OCI-LY1 (cell line): ENCODE measurements around the gene NDUFAF3.
A peak's percentile ranks its signal among the peaks of the same experiment; 100 is the strongest.

ENCODE experiments used
- H2AFZ ChIP-seq: fragments of 200-600 bp; sonication (generic), shearing (Covaris generic); 2 replicates; pipeline ENCODE4 v1.6.0; 2014; ENCODE audit warnings: antibody characterized with exemption, mild to moderate bottlenecking, low read length
- H3F3A ChIP-seq: fragments of 200-600 bp; sonication (generic), shearing (Covaris generic); 2 replicates; pipeline ENCODE4 v1.6.0; 2014; ENCODE audit warnings: mild to moderate bottlenecking, antibody characterized with exemption, low read length, moderate library complexity; ENCODE audit not compliant: insufficient read depth
- H3K27ac ChIP-seq: fragments of 200-600 bp; sonication (generic); 2 replicates; pipeline ENCODE4 v1.5.1; 2014; ENCODE audit warnings: low read length, mixed run types, mild to moderate bottlenecking, low read depth; ENCODE audit not compliant: poor library complexity, severe bottlenecking
- H3K27me3 ChIP-seq: fragments of 200-600 bp; sonication (generic); 2 replicates; pipeline ENCODE4 v1.6.0; 2014; ENCODE audit warnings: antibody characterized with exemption, mild to moderate bottlenecking, low read length, moderate library complexity; ENCODE audit not compliant: insufficient read depth
- H3K36me3 ChIP-seq: fragments of 200-600 bp; sonication (generic); 2 replicates; pipeline ENCODE4 v1.6.1; 2014; ENCODE audit warnings: mild to moderate bottlenecking, antibody characterized with exemption, low read length, moderate library complexity, mixed read lengths; ENCODE audit not compliant: insufficient read depth
- H3K4me1 ChIP-seq: fragments of 200-600 bp; sonication (generic); 2 replicates; pipeline ENCODE4 v1.5.1; 2014; ENCODE audit warnings: mild to moderate bottlenecking, low read length, moderate library complexity; ENCODE audit not compliant: insufficient read depth, severe bottlenecking
- H3K4me2 ChIP-seq: fragments of 200-600 bp; sonication (generic), shearing (Covaris generic); 2 replicates; pipeline ENCODE4 v1.6.1; 2014; ENCODE audit warnings: low read length
- H3K4me3 ChIP-seq: fragments of 200-600 bp; sonication (generic); 2 replicates; pipeline ENCODE4 v1.5.1; 2014; ENCODE audit warnings: low read length, low read depth, mild to moderate bottlenecking, mixed read lengths; ENCODE audit not compliant: poor library complexity, severe bottlenecking
- H3K79me2 ChIP-seq: fragments of 200-600 bp; shearing (Covaris generic); 2 replicates; pipeline ENCODE4 v1.6.1; 2016; ENCODE audit warnings: mixed run types, low read length, mixed read lengths; ENCODE audit not compliant: insufficient read depth
- H3K9ac ChIP-seq: fragments of 200-600 bp; sonication (generic), shearing (Covaris generic); 2 replicates; pipeline ENCODE4 v1.6.1; 2014; ENCODE audit warnings: mild to moderate bottlenecking, low read length, mixed read lengths
- H3K9me2 ChIP-seq: fragments of 200-600 bp; sonication (generic), shearing (Covaris generic); 2 replicates; pipeline ENCODE4 v1.6.1; 2014; ENCODE audit warnings: low read depth, mild to moderate bottlenecking, low read length, mixed read lengths
- H3K9me3 ChIP-seq: fragments of 200-600 bp; shearing (Covaris generic); 2 replicates; pipeline ENCODE4 v1.6.1; 2014; ENCODE audit warnings: low read length, mixed read lengths
- H4K20me1 ChIP-seq: fragments of 200-600 bp; sonication (generic), shearing (Covaris generic); 2 replicates; pipeline ENCODE4 v1.6.0; 2016; ENCODE audit warnings: mild to moderate bottlenecking, low read length; ENCODE audit not compliant: insufficient read depth
- EZH2 ChIP-seq: fragments of 200-600 bp; sonication (generic), shearing (Covaris generic); IDR thresholded peaks from 2 replicates; pipeline ENCODE4 v1.8.0; 2017; ENCODE audit warnings: borderline replicate concordance, mixed run types, mild to moderate bottlenecking, antibody characterized with exemption, low read length, moderate library complexity, mixed read lengths
- TF ChIP-seq, protein P1 (sequence below): fragments of 200-600 bp; sonication (generic), shearing (Covaris generic); IDR thresholded peaks from 2 replicates; pipeline ENCODE4 v1.5.1; 2017; ENCODE audit warnings: mild to moderate bottlenecking, antibody characterized with exemption, low read length, moderate library complexity, mixed read lengths

NDUFAF3 gene, protein sequence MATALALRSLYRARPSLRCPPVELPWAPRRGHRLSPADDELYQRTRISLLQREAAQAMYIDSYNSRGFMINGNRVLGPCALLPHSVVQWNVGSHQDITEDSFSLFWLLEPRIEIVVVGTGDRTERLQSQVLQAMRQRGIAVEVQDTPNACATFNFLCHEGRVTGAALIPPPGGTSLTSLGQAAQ

DNA sequence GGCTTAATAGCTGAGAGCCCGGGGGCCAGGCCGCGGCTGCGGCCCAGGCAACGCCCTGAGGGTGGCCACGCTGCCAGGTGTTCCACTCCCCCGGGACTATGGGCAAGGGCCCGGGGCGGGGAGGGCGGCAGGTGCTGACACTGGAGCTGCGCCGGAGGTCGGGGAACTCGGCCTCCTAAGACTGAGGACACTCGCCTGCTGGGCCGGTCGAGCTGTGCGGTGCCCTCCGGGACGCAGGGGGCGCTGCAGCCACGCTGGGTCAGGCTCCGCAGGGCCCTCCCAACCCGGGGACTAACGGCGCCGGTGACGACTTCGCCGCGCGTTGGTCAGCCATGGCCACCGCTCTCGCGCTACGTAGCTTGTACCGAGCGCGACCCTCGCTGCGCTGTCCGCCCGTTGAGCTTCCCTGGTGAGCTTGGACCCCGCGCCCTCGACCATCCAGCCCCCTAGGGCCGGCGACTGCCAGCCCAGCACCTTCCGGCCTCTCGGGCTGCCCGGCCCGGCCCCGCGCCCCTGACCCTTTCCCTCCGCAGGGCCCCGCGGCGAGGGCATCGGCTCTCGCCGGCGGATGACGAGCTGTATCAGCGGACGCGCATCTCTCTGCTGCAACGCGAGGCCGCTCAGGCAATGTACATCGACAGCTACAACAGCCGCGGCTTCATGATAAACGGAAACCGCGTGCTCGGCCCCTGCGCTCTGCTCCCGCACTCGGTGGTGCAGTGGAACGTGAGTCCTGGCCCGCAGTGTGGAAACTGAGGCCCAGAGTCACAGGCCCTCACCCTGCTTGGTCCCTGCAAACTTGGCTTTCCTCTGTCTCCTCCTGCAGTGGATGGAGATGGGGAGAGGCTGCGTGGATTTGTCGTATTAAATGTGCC lies at the start of gene NDUFAF3:
NDUFAF3 (plus strand) TSS at position 309 of the 875 bp plus-strand sequence; CDS start at position 333, 24 bp downstream.
- peaks cover 58% of the 10 kb centered on the region for H3K4me1 ChIP-seq
- peak within 1 kb of the TSS; percentile 96 for H3K27ac ChIP-seq
- H3F3A ChIP-seq, result 0 out of 2 replicates have a peak, but pooled peaks cover 6% of the 10 kb centered on the region
- H3K9me2 ChIP-seq, result no peaks in the 10 kb centered on the region
- no peaks in the 10 kb centered on the region for H3K9me3 ChIP-seq
- no peak within 1 kb of the TSS for H2AFZ ChIP-seq
- H3K79me2 ChIP-seq, result peaks cover 13% of the 10 kb centered on the region; the same call in 1 of the 2 replicates
- peak within 1 kb of the TSS; percentile 95 for H3K9ac ChIP-seq
- H3K4me2 ChIP-seq, result peak within 1 kb of the TSS; percentile 98
- H4K20me1 ChIP-seq, result no peaks in the 10 kb centered on the region
- no peaks in the 10 kb centered on the region for H3K27me3 ChIP-seq
- H3K4me3 ChIP-seq, result peak within 1 kb of the TSS; percentile 95
- no peak for TF ChIP-seq EZH2
- TF ChIP-seq, protein P1, sequence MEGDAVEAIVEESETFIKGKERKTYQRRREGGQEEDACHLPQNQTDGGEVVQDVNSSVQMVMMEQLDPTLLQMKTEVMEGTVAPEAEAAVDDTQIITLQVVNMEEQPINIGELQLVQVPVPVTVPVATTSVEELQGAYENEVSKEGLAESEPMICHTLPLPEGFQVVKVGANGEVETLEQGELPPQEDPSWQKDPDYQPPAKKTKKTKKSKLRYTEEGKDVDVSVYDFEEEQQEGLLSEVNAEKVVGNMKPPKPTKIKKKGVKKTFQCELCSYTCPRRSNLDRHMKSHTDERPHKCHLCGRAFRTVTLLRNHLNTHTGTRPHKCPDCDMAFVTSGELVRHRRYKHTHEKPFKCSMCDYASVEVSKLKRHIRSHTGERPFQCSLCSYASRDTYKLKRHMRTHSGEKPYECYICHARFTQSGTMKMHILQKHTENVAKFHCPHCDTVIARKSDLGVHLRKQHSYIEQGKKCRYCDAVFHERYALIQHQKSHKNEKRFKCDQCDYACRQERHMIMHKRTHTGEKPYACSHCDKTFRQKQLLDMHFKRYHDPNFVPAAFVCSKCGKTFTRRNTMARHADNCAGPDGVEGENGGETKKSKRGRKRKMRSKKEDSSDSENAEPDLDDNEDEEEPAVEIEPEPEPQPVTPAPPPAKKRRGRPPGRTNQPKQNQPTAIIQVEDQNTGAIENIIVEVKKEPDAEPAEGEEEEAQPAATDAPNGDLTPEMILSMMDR, result peak; percentile 85
- peaks cover 41% of the 10 kb centered on the region for H3K36me3 ChIP-seq

DNA sequence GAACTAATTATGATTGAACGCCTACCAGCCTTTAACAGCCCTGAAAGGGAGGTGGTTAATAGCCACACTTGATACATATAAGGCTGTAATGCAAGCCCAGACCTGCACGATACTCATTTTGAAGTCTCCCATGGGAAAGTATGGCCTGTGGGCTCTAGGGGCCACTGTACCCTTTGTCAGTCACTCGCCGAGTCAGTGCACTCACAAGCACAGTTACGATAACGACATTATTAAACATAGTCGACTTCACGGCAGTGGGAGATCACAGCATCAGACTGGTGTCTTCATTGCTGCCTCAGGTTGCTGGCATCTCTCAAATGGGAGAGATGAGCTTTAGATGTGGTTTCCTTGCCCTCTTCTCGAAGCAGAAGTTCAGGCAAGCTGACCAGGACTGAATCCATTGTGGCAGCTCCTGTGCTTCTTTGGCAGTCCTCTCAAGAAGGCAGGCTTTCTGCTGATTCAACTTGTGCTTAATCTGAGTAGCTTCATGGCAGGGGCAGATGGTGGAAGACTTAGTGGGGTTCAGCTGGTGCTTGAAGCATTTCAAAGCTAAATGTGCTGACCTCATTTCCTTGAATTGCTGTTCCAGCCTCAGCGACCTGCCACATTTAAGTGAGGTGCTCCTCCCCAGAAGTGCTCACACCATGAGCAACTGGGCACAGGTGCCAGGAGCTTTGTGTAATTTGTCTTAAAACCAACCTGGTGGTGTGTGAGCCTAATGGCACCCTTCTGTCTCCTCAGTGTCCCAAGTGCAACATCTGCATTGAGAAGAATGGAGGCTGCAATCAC lies 47.7 kb upstream of the NDUFAF3 start:
- peaks cover 87% of the 10 kb centered on the region for H3K36me3 ChIP-seq
- no peaks in the 10 kb centered on the region for H3K9me2 ChIP-seq
- no peaks in the 10 kb centered on the region for H3K27me3 ChIP-seq
- TF ChIP-seq EZH2, result no peak
- TF ChIP-seq, protein P1, result no peak
- no peaks in the 10 kb centered on the region for H3K4me1 ChIP-seq
- H3K79me2 ChIP-seq, result no peaks in the 10 kb centered on the region
- no peak overlapping the region for H3K9ac ChIP-seq
- H3K27ac ChIP-seq, result no peak overlapping the region
- H3K4me2 ChIP-seq, result no peak overlapping the region
- no peak overlapping the region for H3K4me3 ChIP-seq
- H4K20me1 ChIP-seq, result no peaks in the 10 kb centered on the region
- no peak overlapping the region for H2AFZ ChIP-seq
- H3F3A ChIP-seq, result no peaks in the 10 kb centered on the region
- H3K9me3 ChIP-seq, result no peaks in the 10 kb centered on the region

DNA sequence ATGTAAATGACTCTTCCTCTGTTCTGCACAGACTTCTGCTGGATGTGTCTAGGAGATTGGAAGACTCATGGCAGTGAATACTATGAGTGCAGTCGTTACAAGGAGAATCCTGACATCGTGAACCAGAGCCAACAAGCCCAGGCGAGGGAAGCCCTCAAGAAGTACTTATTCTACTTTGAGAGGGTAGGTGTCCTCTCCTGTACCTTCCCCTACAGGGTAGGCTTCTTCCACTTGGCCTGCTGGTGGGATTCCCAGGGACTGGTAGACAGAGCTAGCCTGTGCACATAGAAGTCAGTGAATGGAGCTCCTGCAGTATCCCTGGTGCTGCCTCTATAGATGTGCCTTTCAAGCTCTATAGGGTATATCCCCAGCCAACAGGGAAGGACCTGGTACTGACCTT lies 42.5 kb upstream of the NDUFAF3 start:
- no peak for TF ChIP-seq EZH2
- TF ChIP-seq, protein P1, result no peak
- Histone ChIP-seq H4K20me1 (no peaks in the 10 kb centered on the region), H3K9ac (no peak overlapping the region), H3K4me3 (no peak overlapping the region), H3K79me2 (no peaks in the 10 kb centered on the region), H3K4me2 (no peak overlapping the region), H3K9me2 (no peaks in the 10 kb centered on the region), H3K27me3 (no peaks in the 10 kb centered on the region), H3F3A (no peaks in the 10 kb centered on the region), H3K36me3 (peaks cover 88% of the 10 kb centered on the region), H3K4me1 (no peaks in the 10 kb centered on the region), H3K9me3 (no peaks in the 10 kb centered on the region), H2AFZ (no peak overlapping the region), H3K27ac (no peak overlapping the region)
